GM03348 (cell line): ENCODE data around the gene PSD4.
A peak's percentile ranks its signal among the peaks of the same experiment; 100 is the strongest.

Experiments used
- DNase-seq: peaks from one replicate; pipeline ENCODE4 v3.0.0; 2012; ENCODE audit warnings: low spot score

PSD4 gene

GRCh38 chr2:113184531-113185230 lies 10.9 kb downstream of the PSD4 start:
- DNase-seq = no peak

- no peak for DNase-seq
These were observed 12.1 kb downstream of the PSD4 start for GRCh38 chr2:113185664-113186432.

DNA sequence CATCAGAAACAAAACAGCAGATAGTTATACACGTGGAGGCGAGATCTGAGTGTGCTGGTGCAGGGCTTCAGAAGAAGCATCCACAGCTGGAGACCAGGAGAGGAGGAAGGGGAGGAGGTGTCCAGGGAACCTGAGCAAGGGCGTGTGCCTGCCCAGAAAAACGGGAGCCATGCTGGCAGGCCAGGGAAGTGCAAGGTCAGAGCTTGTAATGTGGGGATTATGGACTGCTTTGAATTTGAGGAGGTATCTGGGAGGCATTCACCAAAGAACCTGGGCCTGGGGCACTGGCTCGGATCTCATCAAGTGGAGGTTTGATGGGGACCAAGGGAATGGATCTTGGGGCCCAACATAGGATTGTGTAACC lies 12.6 kb downstream of the PSD4 start:
- no peak for DNase-seq

DNA sequence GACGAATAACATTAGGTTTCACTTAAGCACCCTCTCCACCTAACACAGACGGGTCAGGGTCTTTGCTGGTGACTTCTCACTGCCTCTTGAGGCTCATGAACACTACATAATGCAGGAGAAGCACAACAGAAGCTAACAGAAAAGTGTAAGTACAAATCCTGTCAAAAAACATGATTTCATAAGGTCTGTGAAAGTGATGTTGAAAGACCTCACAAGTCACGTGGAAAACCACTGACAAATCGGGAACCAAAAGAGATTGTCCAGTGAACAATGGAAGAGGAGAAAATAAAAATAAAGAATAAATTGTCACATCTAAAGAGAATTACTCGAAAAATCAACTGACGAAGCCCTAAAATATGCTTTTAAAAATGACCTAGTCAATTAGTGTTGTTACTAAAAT lies 14.0 kb downstream of the PSD4 start:
- DNase-seq = no peak

GRCh38 chr2:113190871-113191270 lies 17.1 kb downstream of the PSD4 start:
- no peak for DNase-seq

- DNase-seq = no peak
These were observed 18.8 kb downstream of the PSD4 start for GRCh38 chr2:113192459-113193100.

DNA sequence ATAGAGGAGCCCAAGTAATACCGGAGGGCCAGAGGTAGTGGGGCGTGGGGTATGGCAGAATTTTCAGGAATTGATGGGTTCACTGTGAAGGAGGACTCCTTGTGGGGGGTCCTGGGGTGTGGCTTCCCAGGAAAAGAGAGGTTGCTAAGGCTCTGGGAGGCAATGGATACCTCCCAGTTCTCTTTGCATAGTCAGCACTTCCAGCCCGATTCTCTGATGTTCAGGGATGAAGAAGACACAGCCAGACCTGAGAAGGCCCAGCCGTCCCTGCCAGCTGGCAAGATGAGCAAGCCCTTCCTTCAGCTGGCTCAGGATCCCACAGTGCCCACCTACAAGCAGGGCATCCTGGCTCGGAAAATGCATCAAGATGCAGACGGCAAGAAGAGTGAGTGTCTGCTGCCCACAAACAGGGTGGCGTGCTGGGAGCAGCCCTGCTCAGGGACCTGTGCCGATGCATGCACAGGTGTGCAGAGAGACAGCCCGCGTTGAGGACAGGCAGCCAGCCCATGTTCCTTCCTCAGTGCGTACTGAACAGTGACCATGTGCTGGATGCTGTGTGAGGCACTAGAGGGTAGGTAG lies 22.2 kb downstream of the PSD4 start:
- no peak for DNase-seq

DNA sequence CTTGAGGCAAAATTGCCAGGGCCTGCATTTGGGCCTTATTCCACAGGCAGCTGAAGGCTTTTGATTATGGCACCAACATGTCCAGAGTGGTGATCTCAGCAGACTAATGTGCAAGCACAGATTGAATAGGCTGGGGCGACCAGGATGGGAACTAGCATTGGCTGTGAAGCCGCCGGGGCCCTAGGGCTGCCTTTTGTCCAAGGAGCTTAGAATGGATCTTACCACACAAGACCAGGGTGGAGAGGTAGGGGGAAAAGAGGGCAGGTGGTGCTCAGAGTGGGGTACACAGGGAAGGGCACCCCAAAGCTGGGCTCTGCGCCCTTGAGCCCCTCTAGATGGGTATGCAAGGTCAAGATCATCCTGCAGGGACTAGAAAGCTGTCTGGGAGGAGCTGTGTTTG lies 23.1 kb downstream of the PSD4 start:
- DNase-seq = no peak

DNA sequence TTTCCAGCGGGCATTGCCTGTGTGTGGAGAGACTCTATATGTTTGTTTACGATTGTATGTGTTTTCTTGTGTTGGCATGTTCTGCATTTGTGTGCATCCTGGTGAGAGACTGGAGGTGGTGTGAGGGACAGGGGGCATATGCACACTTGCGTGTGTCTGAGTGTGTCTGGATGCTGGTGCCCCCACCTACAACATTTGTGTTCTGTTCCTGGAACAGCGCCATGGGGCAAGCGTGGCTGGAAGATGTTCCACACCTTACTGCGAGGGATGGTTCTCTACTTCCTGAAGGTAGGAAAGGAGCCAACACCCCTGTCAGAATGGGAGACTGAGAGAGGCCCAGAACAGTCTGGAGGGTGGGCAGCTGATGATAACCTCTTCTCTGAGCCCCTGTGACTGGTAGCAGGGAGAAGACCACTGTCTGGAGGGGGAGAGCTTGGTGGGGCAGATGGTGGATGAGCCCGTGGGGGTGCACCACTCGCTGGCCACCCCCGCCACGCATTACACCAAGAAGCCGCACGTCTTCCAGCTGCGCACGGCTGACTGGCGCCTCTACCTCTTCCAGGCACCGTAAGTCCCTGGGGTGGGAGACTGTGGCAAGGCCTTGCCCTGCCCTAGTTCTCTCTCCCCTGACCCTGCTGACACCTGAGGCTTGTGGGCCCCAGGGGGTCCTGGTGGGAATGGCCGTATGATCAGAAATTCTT lies 23.7 kb downstream of the PSD4 start:
- no peak for DNase-seq

DNA sequence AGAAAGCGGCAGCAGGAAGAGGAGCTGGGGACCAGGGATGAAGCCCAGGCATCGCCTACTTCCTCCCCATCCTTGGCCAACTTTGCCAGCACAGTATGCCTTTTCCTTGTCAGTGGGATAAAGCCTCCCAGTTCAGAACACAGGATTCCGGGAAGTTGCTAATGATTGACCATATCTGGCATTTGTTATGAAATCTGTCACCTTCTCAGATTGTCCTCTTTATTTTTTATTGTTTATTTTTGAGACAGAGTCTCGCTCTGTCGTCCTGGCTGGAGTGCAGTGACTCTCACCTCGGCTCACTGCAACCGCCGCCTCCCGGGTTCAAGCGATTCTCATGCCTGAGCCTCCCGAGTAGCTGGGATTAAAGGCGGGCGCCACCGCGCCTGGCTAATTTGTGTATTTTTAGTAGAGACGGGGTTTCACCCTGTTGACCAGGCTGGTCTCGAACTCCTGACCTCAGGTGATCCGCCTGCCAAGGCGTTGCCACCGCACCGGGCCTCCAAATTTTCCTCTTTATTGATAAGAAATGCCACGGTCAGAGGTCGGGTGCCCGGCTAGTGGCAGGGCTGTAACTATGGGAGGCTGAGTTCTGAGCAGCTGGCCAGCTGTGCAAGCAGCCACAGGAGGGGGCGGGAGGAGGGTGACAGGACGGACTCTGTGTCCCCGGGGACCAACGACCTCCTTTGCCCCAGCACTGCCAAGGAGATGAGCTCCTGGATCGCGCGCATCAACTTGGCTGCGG lies 24.4 kb downstream of the PSD4 start:
- no peak for DNase-seq

GRCh38 chr2:113198790-113199612 lies 25.2 kb downstream of the PSD4 start:
- DNase-seq = peak; percentile 97

- no peak for DNase-seq
These were observed 26.5 kb downstream of the PSD4 start for GRCh38 chr2:113200236-113200635.

DNA sequence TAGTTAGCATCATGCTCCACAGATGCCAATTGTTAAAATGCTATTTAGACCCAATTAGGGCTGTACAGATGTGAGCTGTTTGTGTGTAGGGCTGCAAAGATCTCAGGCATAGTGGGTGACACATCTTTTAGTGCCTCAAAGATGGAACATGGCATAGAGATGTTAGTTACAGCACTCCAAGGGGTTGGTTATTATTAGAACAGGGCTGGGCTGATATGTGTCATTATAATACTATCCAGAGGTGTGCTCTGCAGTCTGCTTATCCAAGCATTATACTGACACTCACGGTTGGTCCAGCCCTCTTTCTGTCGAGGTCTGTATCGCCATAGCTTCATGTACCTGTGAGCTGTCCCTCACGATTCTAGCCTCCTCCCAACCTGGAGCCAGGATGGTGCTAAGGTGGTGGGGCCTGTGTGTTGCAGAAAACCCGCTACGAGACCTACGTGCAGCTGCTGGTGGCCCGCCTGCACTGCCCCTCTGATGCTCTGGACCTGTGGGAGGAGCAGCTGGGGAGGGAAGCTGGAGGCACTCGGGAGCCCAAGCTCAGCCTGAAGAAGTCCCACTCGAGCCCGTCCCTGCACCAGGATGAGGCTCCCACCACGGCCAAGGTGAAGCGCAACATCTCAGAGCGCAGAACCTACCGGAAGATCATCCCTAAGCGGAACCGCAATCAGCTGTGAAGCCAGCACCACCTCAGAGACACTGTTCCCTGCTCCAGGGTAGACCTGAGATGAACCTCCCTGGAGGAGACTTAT lies 27.1 kb downstream of the PSD4 start:
- no peak for DNase-seq

DNA sequence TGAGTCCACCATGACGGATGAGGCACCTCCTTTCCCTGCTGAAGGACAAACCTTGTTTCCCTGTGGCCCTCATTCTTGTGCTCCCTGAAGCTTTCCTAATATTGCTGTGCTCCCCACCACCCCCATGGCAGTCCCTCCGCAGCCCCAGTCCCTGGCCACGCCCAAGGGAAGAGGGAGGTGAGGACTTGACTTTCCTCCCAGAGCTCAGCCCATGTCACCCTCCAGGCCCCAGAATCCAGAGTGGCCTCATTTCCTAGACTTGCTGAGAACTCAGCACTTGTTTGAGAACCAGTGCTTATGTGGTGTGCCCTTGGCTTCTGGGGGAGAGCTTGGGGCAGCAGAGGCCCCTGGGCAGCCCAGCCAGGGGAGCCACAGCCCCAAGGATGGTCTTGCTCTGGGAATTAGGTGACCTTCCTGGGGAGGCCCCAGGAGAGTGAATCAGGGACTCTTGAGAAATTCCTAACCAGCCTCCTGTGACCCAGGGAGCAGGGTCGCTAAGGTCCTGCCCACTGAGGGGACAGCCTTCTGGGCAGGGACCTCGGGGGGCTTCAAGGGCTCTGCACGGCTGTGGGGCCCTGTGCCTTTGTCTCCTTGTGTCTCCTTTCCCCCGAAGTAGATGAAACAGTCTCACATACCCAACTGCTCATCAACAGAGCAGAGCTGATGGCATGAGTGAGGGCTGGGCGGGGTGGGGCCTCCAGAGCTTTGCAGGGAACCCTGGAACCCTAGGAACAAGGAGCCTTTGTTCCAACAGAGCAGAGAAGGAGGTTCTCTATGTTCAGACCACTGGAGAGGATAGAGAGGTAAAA lies 27.9 kb downstream of the PSD4 start:
- no peak for DNase-seq

DNA sequence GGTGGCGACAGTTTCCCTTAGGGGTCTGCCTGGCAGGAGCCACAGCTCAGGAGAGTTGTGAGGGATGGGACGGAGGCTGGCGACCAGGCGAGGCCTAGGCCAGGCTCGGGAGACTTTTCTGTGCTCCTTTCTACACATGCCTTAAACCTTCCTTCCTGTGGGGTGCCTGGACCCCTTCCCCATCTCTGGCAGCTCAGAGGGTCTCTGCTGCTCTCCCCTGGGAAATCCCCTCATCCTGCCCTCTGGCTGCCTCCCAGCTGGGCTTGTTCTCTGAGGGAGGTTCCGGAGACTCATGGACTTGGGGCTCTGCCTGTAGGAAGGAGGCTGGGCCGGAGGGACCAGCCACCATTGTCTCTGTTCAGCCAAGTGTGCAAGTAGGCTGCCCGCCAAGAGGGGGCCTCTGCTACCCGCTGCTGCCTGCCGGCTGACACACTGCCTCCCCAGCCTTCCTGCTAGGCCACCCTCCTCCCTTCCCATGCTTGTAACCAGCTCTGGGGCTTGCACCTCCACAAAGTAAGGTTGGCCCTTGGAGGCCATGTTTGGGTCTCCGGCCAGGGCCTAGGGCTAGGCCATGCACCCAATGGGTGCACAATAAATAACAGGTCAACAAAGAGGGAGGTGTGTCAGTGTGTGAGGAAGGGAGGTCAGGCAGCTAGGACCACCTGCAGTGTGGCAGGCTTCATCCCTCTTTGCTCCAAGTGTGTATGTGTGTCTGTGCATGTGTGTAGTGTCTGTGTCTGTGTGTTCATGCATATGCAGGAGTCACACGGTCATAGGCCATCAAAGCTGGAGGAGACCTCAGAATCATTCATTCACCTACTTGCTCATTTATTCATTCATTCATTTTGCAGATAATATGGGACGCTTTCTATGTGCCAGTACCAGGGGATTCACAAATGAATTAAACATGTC lies 28.8 kb downstream of the PSD4 start:
- DNase-seq = no peak

DNA sequence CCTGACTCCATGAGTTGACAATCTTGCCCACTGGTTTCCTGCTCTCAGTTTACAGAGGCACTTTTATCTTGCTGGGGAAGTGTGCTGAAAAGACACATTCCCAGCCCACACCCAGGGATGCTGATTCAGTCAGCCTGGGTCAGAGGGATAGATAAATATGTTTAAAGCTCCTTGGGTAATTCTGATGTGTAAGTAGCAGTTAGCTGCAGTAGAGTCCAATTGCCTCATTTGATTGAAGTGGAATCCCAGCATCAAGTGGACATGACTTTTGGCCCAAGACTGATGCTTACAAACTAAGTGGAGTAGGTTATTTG lies 29.4 kb downstream of the PSD4 start:
- peak; percentile 27 for DNase-seq

DNA sequence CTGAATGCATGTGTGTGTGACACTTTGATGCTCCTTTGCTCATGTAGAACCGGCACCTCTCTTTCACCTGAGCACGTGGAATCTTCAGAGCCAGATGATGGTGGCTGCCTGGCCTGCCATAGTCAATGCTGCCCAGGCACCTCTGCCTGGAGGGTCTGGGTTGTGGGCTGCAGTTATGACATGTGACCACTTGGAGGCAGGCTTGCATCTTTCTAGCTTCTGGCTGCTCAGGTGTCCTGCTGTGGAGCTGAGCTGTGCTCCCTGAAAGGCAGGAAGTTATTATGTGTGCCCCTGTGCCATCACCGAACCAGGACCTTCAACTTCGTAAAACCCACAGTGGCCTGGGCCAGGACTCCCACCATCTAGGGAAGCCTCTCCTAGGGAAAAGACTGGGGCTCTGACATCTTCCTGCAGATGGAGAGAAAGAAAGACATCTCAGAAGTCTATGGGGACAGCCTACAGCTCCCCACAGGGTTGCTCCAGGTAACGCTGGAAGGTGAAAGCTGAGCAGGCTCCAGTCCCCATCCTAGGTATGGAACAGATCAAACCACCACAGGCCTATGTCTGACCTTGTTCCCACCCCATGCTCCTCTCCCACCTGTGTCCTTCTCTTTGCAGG lies 30.2 kb downstream of the PSD4 start:
- DNase-seq = peak; percentile 87

- DNase-seq = no peak
These were observed 32.5 kb downstream of the PSD4 start for GRCh38 chr2:113206251-113206650.
